Breast epithelium (tissue), 3 donors: ENCODE data around the gene PRKCE.

Experiments
- CTCF ChIP-seq, 3 donors: fragments of 450-650 bp; IDR thresholded peaks; one replicate each; pipeline ENCODE4 v1.5.1; 2016 to 2017; ENCODE audit warnings: antibody characterized with exemption in 3 of 3, mild to moderate bottlenecking in 3 of 3, moderate library complexity in 3 of 3
- POLR2A ChIP-seq: fragments of 450-650 bp; IDR thresholded peaks from one replicate; pipeline ENCODE4 v1.6.1; 2016; ENCODE audit warnings: antibody characterized with exemption, mild to moderate bottlenecking, moderate library complexity

DNA sequence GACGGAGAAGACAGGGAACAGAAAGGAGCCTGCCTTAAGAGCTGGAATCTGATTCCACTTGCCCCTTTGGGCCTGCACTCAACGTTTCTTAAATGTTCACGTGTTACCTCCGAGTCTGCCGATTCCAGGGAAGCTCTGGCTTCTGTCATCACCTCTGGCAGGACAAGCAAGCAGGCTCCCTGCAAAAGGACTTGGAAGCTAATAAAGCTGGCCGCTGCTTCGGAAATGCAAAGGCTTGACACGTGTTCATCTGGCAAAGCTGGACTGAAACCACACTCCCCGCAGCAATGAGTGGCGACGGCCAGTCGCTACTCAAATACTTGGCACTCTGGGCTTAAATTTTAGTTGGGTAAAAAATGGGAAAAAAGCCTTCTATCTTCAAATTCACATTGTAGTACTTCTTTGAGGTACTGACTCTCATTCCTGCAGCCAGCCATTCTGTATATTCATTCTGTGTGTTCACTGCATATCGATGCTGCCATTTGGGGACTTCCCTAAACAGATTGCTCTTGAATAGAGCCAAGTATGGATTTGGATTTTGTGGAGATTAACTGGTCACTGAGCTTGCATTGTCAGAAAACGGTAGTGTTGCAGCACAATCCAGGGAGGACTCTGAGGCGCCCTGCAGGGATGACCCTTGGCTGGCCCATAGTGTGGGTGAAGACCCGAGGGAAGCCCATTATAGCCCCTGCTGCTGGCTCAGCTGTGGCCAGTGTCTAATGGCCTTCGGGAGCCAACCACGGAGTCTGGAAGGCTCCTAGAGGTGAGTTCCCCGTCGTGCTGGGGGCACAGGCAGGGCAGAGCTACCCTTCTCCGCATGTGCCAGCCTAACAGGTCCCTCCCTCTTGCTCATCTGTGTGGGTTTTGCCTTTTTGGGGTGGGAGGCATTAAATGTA, 231.5 kb downstream of the PRKCE start:
- TF ChIP-seq CTCF (IDR thresholded peaks at IDR 0.05), result no peak
- no peak for TF ChIP-seq POLR2A
